ENCODE results near the gene AUTS2. TPM values are rescaled to one million over a fixed set of nuclear protein-coding genes. Genes with fewer than 3 reads are reported as not detected.

AUTS2 gene
- total RNA-seq, 1 experiment from 2014 or later = not detected

GRCh38 chr7:69613846-69614245 lies 15.6 kb downstream of the AUTS2 start:
- no peak overlapping the region for H3K4me3 Mint-ChIP-seq (ENCODE audit: low read depth, unreplicated experiment)
- no peaks in the 10 kb centered on the region for H3K27me3 Mint-ChIP-seq (ENCODE audit: unreplicated experiment)
- BruUV-seq (replicated peaks) = no TSS peak
- no peaks in the 10 kb centered on the region for H3K9me3 Mint-ChIP-seq (ENCODE audit: low read depth, unreplicated experiment)
- no peaks in the 10 kb centered on the region for H3K4me1 Mint-ChIP-seq (ENCODE audit: low read depth, unreplicated experiment)
- intact Hi-C loops (cut with micrococcal nuclease; ENCODE audit: unreplicated experiment) = no loop called here
- CTCF ChIA-PET = no interaction called here
- DNase-seq = no peak
- H3K36me3 Mint-ChIP-seq (ENCODE audit: insufficient read depth, unreplicated experiment) = no peaks in the 10 kb centered on the region
- no peak for TF ChIP-seq CTCF (IDR thresholded peaks at IDR 0.05; ENCODE audit: unreplicated experiment)
- no peak overlapping the region for H3K27ac Mint-ChIP-seq (ENCODE audit: unreplicated experiment)

GRCh38 chr7:69615685-69616084 lies 17.4 kb downstream of the AUTS2 start:
- H3K9me3 Mint-ChIP-seq (ENCODE audit: low read depth, unreplicated experiment) = no peaks in the 10 kb centered on the region
- H3K4me1 Mint-ChIP-seq (ENCODE audit: low read depth, unreplicated experiment) = no peaks in the 10 kb centered on the region
- H3K27me3 Mint-ChIP-seq (ENCODE audit: unreplicated experiment) = no peaks in the 10 kb centered on the region

GRCh38 chr7:69617364-69617763 lies 19.1 kb downstream of the AUTS2 start:
- no peaks in the 10 kb centered on the region for H3K4me1 Mint-ChIP-seq (ENCODE audit: low read depth, unreplicated experiment)
- no peak for DNase-seq
- CTCF ChIA-PET = no interaction called here
- H3K4me3 Mint-ChIP-seq (ENCODE audit: low read depth, unreplicated experiment) = no peak overlapping the region
- no peak overlapping the region for H3K27ac Mint-ChIP-seq (ENCODE audit: unreplicated experiment)
- H3K9me3 Mint-ChIP-seq (ENCODE audit: low read depth, unreplicated experiment) = no peaks in the 10 kb centered on the region
- no peak for TF ChIP-seq CTCF (IDR thresholded peaks at IDR 0.05; ENCODE audit: unreplicated experiment)
- BruUV-seq (replicated peaks) = no TSS peak
- H3K36me3 Mint-ChIP-seq (ENCODE audit: insufficient read depth, unreplicated experiment) = no peaks in the 10 kb centered on the region
- no peaks in the 10 kb centered on the region for H3K27me3 Mint-ChIP-seq (ENCODE audit: unreplicated experiment)
- intact Hi-C loops (cut with micrococcal nuclease; ENCODE audit: unreplicated experiment) = no loop called here

More at GRCh38 chr7:69615685-69616084, 17.4 kb downstream of the AUTS2 start:
- CTCF ChIA-PET = no interaction called here
- no peak for DNase-seq
- intact Hi-C loops (cut with micrococcal nuclease; ENCODE audit: unreplicated experiment) = no loop called here
- no TSS peak for BruUV-seq (replicated peaks)
- no peak overlapping the region for H3K4me3 Mint-ChIP-seq (ENCODE audit: low read depth, unreplicated experiment)
- H3K27ac Mint-ChIP-seq (ENCODE audit: unreplicated experiment) = no peak overlapping the region
- no peaks in the 10 kb centered on the region for H3K36me3 Mint-ChIP-seq (ENCODE audit: insufficient read depth, unreplicated experiment)
- TF ChIP-seq CTCF (IDR thresholded peaks at IDR 0.05; ENCODE audit: unreplicated experiment) = no peak

- H3K27me3 Mint-ChIP-seq (ENCODE audit: unreplicated experiment) = no peaks in the 10 kb centered on the region
- H3K4me1 Mint-ChIP-seq (ENCODE audit: low read depth, unreplicated experiment) = no peaks in the 10 kb centered on the region
- intact Hi-C loops (cut with micrococcal nuclease; ENCODE audit: unreplicated experiment) = no loop called here
- H3K36me3 Mint-ChIP-seq (ENCODE audit: insufficient read depth, unreplicated experiment) = no peaks in the 10 kb centered on the region
- no peaks in the 10 kb centered on the region for H3K9me3 Mint-ChIP-seq (ENCODE audit: low read depth, unreplicated experiment)
- TF ChIP-seq CTCF (IDR thresholded peaks at IDR 0.05; ENCODE audit: unreplicated experiment) = no peak
- no peak overlapping the region for H3K4me3 Mint-ChIP-seq (ENCODE audit: low read depth, unreplicated experiment)
- no peak for DNase-seq
- no peak overlapping the region for H3K27ac Mint-ChIP-seq (ENCODE audit: unreplicated experiment)
- BruUV-seq (replicated peaks) = no TSS peak
- CTCF ChIA-PET = no interaction called here
These were observed 20.8 kb downstream of the AUTS2 start for GRCh38 chr7:69619054-69619453.

GRCh38 chr7:69619635-69620034 lies 21.4 kb downstream of the AUTS2 start:
- H3K27ac Mint-ChIP-seq (ENCODE audit: unreplicated experiment) = no peak overlapping the region
- no peaks in the 10 kb centered on the region for H3K4me1 Mint-ChIP-seq (ENCODE audit: low read depth, unreplicated experiment)
- no peaks in the 10 kb centered on the region for H3K36me3 Mint-ChIP-seq (ENCODE audit: insufficient read depth, unreplicated experiment)
- H3K4me3 Mint-ChIP-seq (ENCODE audit: low read depth, unreplicated experiment) = no peak overlapping the region
- H3K27me3 Mint-ChIP-seq (ENCODE audit: unreplicated experiment) = no peaks in the 10 kb centered on the region
- no peaks in the 10 kb centered on the region for H3K9me3 Mint-ChIP-seq (ENCODE audit: low read depth, unreplicated experiment)
- BruUV-seq (replicated peaks) = no TSS peak
- intact Hi-C loops (cut with micrococcal nuclease; ENCODE audit: unreplicated experiment) = no loop called here
- TF ChIP-seq CTCF (IDR thresholded peaks at IDR 0.05; ENCODE audit: unreplicated experiment) = no peak
- CTCF ChIA-PET = no interaction called here
- no peak for DNase-seq
